ENCODE results near the gene ABHD16A.

DNA sequence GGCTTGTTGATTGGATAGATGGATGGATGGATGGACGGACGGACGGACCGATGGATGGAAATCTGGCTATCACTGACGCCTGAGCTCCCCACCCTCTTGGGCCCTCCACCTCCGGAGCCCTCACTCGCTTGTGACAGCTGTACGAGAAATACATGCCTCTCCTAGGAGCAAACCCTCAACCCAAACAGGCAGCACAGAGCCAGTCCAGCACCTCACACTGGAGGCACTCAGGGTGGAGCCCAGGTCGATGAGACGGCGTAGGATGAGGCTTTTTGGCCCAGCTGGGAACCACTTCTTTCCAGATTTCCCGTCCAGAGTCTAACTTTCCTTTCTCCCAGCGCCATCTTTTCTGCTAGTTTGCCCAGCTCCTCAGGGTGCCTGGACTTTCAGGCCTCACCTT, 19.5 kb downstream of the ABHD16A start:
- TF ChIP-seq, protein P1, sequence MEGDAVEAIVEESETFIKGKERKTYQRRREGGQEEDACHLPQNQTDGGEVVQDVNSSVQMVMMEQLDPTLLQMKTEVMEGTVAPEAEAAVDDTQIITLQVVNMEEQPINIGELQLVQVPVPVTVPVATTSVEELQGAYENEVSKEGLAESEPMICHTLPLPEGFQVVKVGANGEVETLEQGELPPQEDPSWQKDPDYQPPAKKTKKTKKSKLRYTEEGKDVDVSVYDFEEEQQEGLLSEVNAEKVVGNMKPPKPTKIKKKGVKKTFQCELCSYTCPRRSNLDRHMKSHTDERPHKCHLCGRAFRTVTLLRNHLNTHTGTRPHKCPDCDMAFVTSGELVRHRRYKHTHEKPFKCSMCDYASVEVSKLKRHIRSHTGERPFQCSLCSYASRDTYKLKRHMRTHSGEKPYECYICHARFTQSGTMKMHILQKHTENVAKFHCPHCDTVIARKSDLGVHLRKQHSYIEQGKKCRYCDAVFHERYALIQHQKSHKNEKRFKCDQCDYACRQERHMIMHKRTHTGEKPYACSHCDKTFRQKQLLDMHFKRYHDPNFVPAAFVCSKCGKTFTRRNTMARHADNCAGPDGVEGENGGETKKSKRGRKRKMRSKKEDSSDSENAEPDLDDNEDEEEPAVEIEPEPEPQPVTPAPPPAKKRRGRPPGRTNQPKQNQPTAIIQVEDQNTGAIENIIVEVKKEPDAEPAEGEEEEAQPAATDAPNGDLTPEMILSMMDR (IDR thresholded peaks at IDR 0.05) = no peak
- TF ChIP-seq POLR2A (IDR thresholded peaks at IDR 0.05) = no peak

Measured in tibial nerve (tissue), 3 donors.